ENCODE data around the gene SPHK2.

DNA sequence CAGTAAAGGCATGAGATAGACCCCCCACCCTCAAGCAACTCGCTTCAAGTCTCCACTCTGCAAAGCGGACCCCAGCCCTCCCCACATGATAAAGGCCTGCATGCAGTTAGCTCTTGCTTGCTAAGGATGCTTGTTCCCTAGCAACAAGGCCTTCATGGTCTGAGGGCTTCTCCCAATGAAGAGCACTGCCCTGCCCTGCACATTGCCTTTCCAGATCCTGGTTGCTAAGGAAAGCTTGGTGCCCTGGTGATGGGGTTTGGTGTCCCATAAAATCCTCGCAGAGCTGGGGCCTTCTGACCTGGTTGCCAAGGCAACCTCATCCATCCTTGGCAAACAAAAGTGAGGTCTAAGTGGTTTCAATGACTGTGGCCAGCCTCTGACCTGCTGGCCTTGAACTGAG, 11.9 kb downstream of the SPHK2 start:
- TF ChIP-seq, protein P1, sequence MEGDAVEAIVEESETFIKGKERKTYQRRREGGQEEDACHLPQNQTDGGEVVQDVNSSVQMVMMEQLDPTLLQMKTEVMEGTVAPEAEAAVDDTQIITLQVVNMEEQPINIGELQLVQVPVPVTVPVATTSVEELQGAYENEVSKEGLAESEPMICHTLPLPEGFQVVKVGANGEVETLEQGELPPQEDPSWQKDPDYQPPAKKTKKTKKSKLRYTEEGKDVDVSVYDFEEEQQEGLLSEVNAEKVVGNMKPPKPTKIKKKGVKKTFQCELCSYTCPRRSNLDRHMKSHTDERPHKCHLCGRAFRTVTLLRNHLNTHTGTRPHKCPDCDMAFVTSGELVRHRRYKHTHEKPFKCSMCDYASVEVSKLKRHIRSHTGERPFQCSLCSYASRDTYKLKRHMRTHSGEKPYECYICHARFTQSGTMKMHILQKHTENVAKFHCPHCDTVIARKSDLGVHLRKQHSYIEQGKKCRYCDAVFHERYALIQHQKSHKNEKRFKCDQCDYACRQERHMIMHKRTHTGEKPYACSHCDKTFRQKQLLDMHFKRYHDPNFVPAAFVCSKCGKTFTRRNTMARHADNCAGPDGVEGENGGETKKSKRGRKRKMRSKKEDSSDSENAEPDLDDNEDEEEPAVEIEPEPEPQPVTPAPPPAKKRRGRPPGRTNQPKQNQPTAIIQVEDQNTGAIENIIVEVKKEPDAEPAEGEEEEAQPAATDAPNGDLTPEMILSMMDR (IDR thresholded peaks at IDR 0.05; ENCODE audit: low read depth, low read length, poor library complexity, severe bottlenecking) = no peak
- no peak for TF ChIP-seq EZH2phosphoT487 (IDR thresholded peaks at IDR 0.05; ENCODE audit: borderline replicate concordance, low read length)

All from DOHH2 (cell line).